K562 (cell line): ENCODE results near the gene SLC25A42. TPM values are rescaled to one million over a fixed set of nuclear protein-coding genes. Genes with fewer than 3 reads are reported as not detected.

Experiments used
- ATAC-seq: fragments of 200-7000 bp; cut with Tn5 transposase; 3 replicates; pipeline ENCODE4 v1.9.1; 2020; ENCODE audit warnings: moderate library complexity
- BruUV-seq: library from RNA; stranded (reverse); fragments of 400-500 nt; replicated peaks from 2 replicates; lab custom pipeline; 2021; lab: Mats Ljungman, UMichigan
- CTCF ChIA-PET: fragments of 300-600 bp; formaldehyde crosslinking; extraction: SDS; loops from one replicate; lab custom pipeline; 2021; ENCODE audit warnings: low intra/inter-chr PET ratio; lab: Yijun Ruan, JAX
- POLR2A ChIA-PET: fragments of 300-600, 350-650 bp; sonication (Branson Sonifier 250); formaldehyde crosslinking; extraction: SDS; loops from one replicate; lab custom pipeline; 2021; ENCODE audit warnings: antibody characterized with exemption, inconsistent platforms; lab: Yijun Ruan, JAX
- DNase-seq, 4 experiments: peaks; one replicate each; pipeline versions ENCODE4 v3.0.0 to v3.0.0-alpha.2; 2011 to 2018; ENCODE audit warnings: low spot score in 3 of 4, mixed read lengths in 3 of 4; ENCODE audit errors: extremely low read depth in 1 of 4
- FAIRE-seq: peaks from 2 replicates; lab custom pipeline; 2011; peaks lifted over from hg19 to GRCh38; lab: Jason Lieb, UNC
- H2AFZ ChIP-seq: 2 replicates; pipeline ENCODE4 v1.6.0; 2011; ENCODE audit warnings: low read depth, low read length, control low read depth, inconsistent platforms
- H3K27ac ChIP-seq: fragments of 200-600 bp; 3 replicates; pipeline ENCODE4 v1.8.0; 2011; ENCODE audit warnings: low read depth, mild to moderate bottlenecking, control low read depth, inconsistent platforms, low read length, moderate library complexity, mixed read lengths; ENCODE audit errors: extremely low read depth
- H3K27me3 ChIP-seq, 2 experiments: fragments of 300-600 bp in 1 of 2; 2 replicates in 1 of 2; 3 replicates in 1 of 2; pipeline versions ENCODE4 v1.6.0 to v1.8.0; 2011; ENCODE audit warnings: inconsistent platforms in 2 of 2, low read length in 2 of 2, mild to moderate bottlenecking in 1 of 2, mixed read lengths in 1 of 2, moderate library complexity in 1 of 2; ENCODE audit not compliant: control insufficient read depth in 2 of 2, insufficient read depth in 2 of 2
- H3K36me3 ChIP-seq: fragments of 300-600 bp; 3 replicates; pipeline ENCODE4 v1.8.0; 2011; ENCODE audit warnings: mild to moderate bottlenecking, low read length, inconsistent platforms; ENCODE audit not compliant: control insufficient read depth, insufficient read depth
- H3K4me1 ChIP-seq, 2 experiments: fragments of 200-600 bp in 1 of 2; replicated peaks in 1 of 2; 2 replicates in 1 of 2; 3 replicates in 1 of 2; pipeline versions ENCODE4 v1.5.1 to v1.8.0; 2011; ENCODE audit warnings: inconsistent platforms in 2 of 2, low read length in 2 of 2, mild to moderate bottlenecking in 1 of 2, mixed read lengths in 1 of 2, moderate library complexity in 1 of 2; ENCODE audit not compliant: control insufficient read depth in 2 of 2, insufficient read depth in 2 of 2
- H3K4me2 ChIP-seq: 2 replicates; pipeline ENCODE4 v1.6.1; 2011; ENCODE audit warnings: low read length, control low read depth, inconsistent platforms, mixed read lengths; ENCODE audit not compliant: insufficient read depth
- H3K4me3 ChIP-seq: fragments of 200-600 bp; sonication (generic), shearing (Covaris generic); 2 replicates; pipeline ENCODE4 v1.5.1; 2016; ENCODE audit warnings: control low read depth, inconsistent platforms
- H3K79me2 ChIP-seq: fragments of 200-600 bp; 3 replicates; pipeline ENCODE4 v1.8.0; 2011; ENCODE audit warnings: low read length, inconsistent platforms; ENCODE audit not compliant: control insufficient read depth, insufficient read depth
- H3K9ac ChIP-seq, 2 experiments: 2 replicates each; pipeline versions ENCODE4 v1.6.0 to v1.6.1; 2011; ENCODE audit warnings: low read depth in 2 of 2, low read length in 2 of 2, control low read depth in 1 of 2, inconsistent platforms in 1 of 2, mild to moderate bottlenecking in 1 of 2, mixed read lengths in 1 of 2; ENCODE audit not compliant: insufficient read depth in 1 of 2
- H3K9me1 ChIP-seq: one replicate; pipeline ENCODE4 v1.6.0; 2011; ENCODE audit warnings: inconsistent platforms, mild to moderate bottlenecking, low read length, moderate library complexity; ENCODE audit not compliant: control insufficient read depth, insufficient read depth
- H3K9me3 ChIP-seq: replicated peaks from 2 replicates; pipeline ENCODE4 v1.5.1; 2011; ENCODE audit warnings: low read depth, low read length, inconsistent platforms; ENCODE audit not compliant: control insufficient read depth, insufficient read depth
- H4K20me1 ChIP-seq: replicated peaks from 2 replicates; pipeline ENCODE4 v1.6.1; 2011; ENCODE audit warnings: low read length, inconsistent platforms, mixed read lengths; ENCODE audit not compliant: control insufficient read depth, insufficient read depth
- CBX8 ChIP-seq: fragments of 200-600 bp; sonication (generic); IDR thresholded peaks from 2 replicates; pipeline ENCODE4 v1.6.1; 2012; ENCODE audit warnings: borderline replicate concordance, mixed run types, low read depth, mild to moderate bottlenecking, moderate library complexity, mixed read lengths, low read length, control low read depth, inconsistent platforms; ENCODE audit not compliant: poor library complexity, severe bottlenecking; ENCODE audit errors: extremely low read depth
- CREB5 ChIP-seq: fragments of 250-450 bp; sonication (Bioruptor Pico); IDR thresholded peaks from 2 replicates; pipeline ENCODE4 v1.5.0; 2020; ENCODE audit warnings: mild to moderate bottlenecking
- MCM3 ChIP-seq: fragments of 450-650 bp; IDR thresholded peaks from 2 replicates; pipeline ENCODE4 v1.6.1; 2016
- POLR2A ChIP-seq: fragments of 450-650 bp; conservative IDR thresholded peaks from 2 replicates; pipeline ENCODE4 v1.6.1; 2016
- POLR2G ChIP-seq: fragments of 200-400 bp; formaldehyde crosslinking; IDR thresholded peaks from 2 replicates; pipeline ENCODE4 v1.6.1; 2017; ENCODE audit warnings: low read depth, mild to moderate bottlenecking, antibody characterized with exemption, low read length, moderate library complexity
- TCF3 ChIP-seq: sonication (generic); formaldehyde crosslinking; IDR thresholded peaks from 2 replicates; pipeline ENCODE4 v1.4.0; 2020; ENCODE audit warnings: mild to moderate bottlenecking, missing genetic modification reagents
- ZNF445 ChIP-seq: fragments of 250-450 bp; sonication (Bioruptor Pico); IDR thresholded peaks from 2 replicates; pipeline ENCODE4 v1.4.0; 2020; ENCODE audit warnings: low read depth, mild to moderate bottlenecking, moderate library complexity
- WGBS: fragments of 100-300 bp; shearing (Covaris generic); methylation state at CpG from one replicate; pipeline ENCODE4 v1.1.6; 2016; ENCODE audit warnings: low coverage, mixed read lengths; ENCODE audit not compliant: insufficient coverage; ENCODE audit errors: missing lambda C conversion rate; 5-methylcytosine and 5-hydroxymethylcytosine counted together
- in situ Hi-C: fragments of 300-500 bp; cut with MboI; formaldehyde crosslinking; loops from 4 replicates; pipeline ENCODE4 v1.15.0; 2018; ENCODE audit warnings: inconsistent platforms, mixed read lengths
- intact Hi-C: fragments of 100-400 bp; cut with micrococcal nuclease; formaldehyde crosslinking; loops from 2 replicates; pipeline ENCODE4 v1.14.2; 2022
- polyA plus RNA-seq, 8 experiments: library from polyadenylated mRNA; depleted of rRNA in 4 of 8; stranded (reverse) in 5 of 8; unstranded in 3 of 8; fragments of >200 nt; fragmentation: Nextera tagmentation in 2 of 8; fragmentation: Illumina TruSeq in 1 of 8; extraction: Ambion mirVana in 2 of 8; extraction: Trizol in 1 of 8; gene quantifications; 2 replicates each; pipeline versions ENCODE4 v1.2.1 to v1.2.3, GENCODE V29; 2011 to 2014; ENCODE audit warnings: inconsistent platforms in 1 of 8, missing spikeins in 1 of 8
- total RNA-seq, 7 experiments: library from RNA; depleted of rRNA in 6 of 7; stranded (reverse); fragments of >200 nt in 6 of 7; fragmentation: Illumina TruSeq in 2 of 7; extraction: Trizol in 2 of 7; gene quantifications; 2 replicates each; pipeline versions ENCODE4 v1.2.1 to v1.2.3, GENCODE V29; 2011 to 2021; ENCODE audit warnings: low replicate concordance in 1 of 7

SLC25A42 gene
- total and polyA plus RNA-seq, 9 of the 15 experiments (the other 6 are each of a cell fraction or from before 2014, with no cell fraction given), result 0.59 to 32.2 (median 14.1) TPM

- Histone ChIP-seq H3K4me3 (no peak overlapping the region), H3K9ac (no peak overlapping the region), H3K27ac (no peak overlapping the region), H3K9me1 (peaks cover 4% of the 10 kb centered on the region), H3K4me2 (no peak overlapping the region), H4K20me1 (0 out of 2 replicates have a peak, but pooled peaks cover 4% of the 10 kb centered on the region), H3K27me3 (no peaks in the 10 kb centered on the region), H3K9me3 (no peaks in the 10 kb centered on the region), H3K4me1 (peaks cover 11 to 59% of the 10 kb centered on the region in 2 experiments), H3K36me3 (peaks cover 92% of the 10 kb centered on the region), H2AFZ (no peak overlapping the region), H3K79me2 (peaks cover 17% of the 10 kb centered on the region)
- ChIA-PET CTCF (interaction anchor here (0.7 to 3.0 kb wide), 4 partner anchors 58 to 172 kb away, joined by 4 to 20 read pairs (median 14); partner anchors contain the start of gene TMEM161A), POLR2A (interaction anchor here (0.6 to 0.7 kb wide), 4 partner anchors 61 to 1834 kb away, joined by 3 to 4 read pairs (median 3); no protein-coding TSS in a partner anchor)
- no peak for FAIRE-seq
- intact Hi-C loops, result loop anchor here (1.0 to 10.0 kb wide), 2 partner anchors 85 to 270 kb away; partner anchors contain the start of genes MAU2 and SUGP1
- DNase-seq, result no peak
- in situ Hi-C loops, result no loop called here
- 0 out of 2 replicates have a peak, but pooled peaks have one; percentile 3 for TF ChIP-seq POLR2G
- no peak for TF ChIP-seq CREB5 (CRISPR knock-in tag)
- TF ChIP-seq MCM3, result no peak
- 0 out of 2 replicates have a peak, but pooled peaks have one; percentile 1 for TF ChIP-seq POLR2A
- no peak for TF ChIP-seq CBX8
- no peak for TF ChIP-seq ZNF445 (CRISPR knock-in tag)
- no peak for TF ChIP-seq TCF3
- BruUV-seq, result no TSS peak
- ATAC-seq, result no peak
- 93% methylated on average over 15 of the region's 15 CpGs for WGBS
Observed at GRCh38 chr19:19054315-19054938, 9.4 kb upstream of the SLC25A42 start.
